ENCODE data around the gene PLPPR5.
A peak's percentile ranks its signal among the peaks of the same experiment; 100 is the strongest.
"Not testable (repeated sequence)": the region's sequence is repeated elsewhere in the genome, so short reads cannot be mapped to it uniquely, and the experiment has no call there.

PLPPR5 gene

DNA sequence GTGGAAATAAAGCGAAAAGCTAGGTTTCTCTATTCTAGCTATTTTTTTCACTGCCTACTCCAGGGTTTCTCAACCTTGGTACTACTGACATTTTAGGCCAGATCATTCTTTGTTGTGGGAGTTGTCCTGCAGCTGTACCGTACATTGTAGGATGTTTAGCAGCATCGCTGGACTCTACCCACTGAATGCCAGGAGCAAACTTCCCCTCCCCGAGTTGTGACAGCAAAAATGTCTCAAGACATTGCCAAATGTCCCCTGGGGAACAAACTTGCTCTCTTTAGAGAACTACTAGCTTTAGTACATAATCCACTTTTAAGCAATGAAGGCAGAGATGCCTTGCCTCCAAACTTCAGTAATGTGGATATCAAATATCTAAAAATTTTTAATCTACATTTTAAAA lies 122.8 kb downstream of the PLPPR5 start:
- Mint-ChIP-seq H3K27me3 (peaks cover 15 to 18% of the 10 kb centered on the region in 2 donors), H3K9me3 (peaks cover 0 to 6% of the 10 kb centered on the region in 2 donors), H3K4me1 (no peaks in the 10 kb centered on the region), H3K27ac (no peak overlapping the region), H3K36me3 (peaks cover 0 to 1% of the 10 kb centered on the region in 2 donors), H3K4me3 (no peak overlapping the region)
- ATAC-seq (replicated peaks): no peak
- no peak for DNase-seq

DNA sequence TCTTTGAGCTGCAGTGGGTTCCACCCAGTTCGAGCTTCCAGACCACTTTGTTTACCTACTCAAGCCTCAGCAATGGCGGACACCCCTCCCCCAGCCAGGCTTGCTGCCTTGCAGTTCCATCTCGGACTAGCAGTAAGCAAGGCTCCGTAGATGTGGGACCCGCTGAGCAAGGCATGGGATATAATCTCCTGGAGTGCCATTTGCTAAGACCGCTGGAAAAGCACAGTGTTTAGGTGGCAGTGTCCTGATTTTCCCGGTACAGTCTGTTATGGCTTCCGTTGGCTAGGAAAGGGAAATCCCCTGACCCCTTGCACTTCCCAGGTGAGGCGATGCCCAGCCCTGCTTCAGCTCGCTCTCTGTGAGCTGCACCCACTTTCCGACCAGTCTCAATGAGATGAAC lies 123.4 kb downstream of the PLPPR5 start:
- H3K4me3 Mint-ChIP-seq; ATAC-seq (replicated peaks); H3K9me3 Mint-ChIP-seq; H3K4me1 Mint-ChIP-seq; H3K36me3 Mint-ChIP-seq; DNase-seq; H3K27ac Mint-ChIP-seq: not testable (repeated sequence)
- peaks cover 15 to 18% of the 10 kb centered on the region in 2 donors for H3K27me3 Mint-ChIP-seq

DNA sequence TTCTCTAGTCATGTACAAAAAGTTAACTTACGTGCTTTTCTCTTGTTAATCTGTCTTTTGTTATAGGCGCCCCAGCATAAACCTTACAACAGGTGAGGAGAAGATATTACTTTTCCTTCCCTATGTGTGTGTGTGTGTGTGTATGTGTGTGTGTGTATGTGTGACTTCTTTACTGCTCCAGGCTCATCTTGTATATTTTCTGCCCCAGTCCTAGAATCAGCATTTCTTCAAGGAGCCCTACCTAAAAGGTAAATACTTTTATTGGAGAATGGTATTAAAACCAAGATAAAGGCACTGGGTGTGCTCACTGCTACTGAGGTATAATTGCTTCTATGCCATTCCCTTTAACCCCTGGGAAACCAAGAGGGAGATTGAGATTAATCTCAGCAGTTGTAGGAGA lies 129.8 kb downstream of the PLPPR5 start:
- peaks cover 6 to 12% of the 10 kb centered on the region in 2 donors for H3K27me3 Mint-ChIP-seq
- H3K9me3 Mint-ChIP-seq: peaks cover 10 to 22% of the 10 kb centered on the region in 2 donors
- no peak overlapping the region for H3K4me3 Mint-ChIP-seq
- no peak overlapping the region for H3K27ac Mint-ChIP-seq
- no peak for DNase-seq
- H3K4me1 Mint-ChIP-seq: peaks cover 17 to 28% of the 10 kb centered on the region in 2 donors
- ATAC-seq (replicated peaks): no peak
- peaks cover 12 to 14% of the 10 kb centered on the region in 2 donors for H3K36me3 Mint-ChIP-seq

DNA sequence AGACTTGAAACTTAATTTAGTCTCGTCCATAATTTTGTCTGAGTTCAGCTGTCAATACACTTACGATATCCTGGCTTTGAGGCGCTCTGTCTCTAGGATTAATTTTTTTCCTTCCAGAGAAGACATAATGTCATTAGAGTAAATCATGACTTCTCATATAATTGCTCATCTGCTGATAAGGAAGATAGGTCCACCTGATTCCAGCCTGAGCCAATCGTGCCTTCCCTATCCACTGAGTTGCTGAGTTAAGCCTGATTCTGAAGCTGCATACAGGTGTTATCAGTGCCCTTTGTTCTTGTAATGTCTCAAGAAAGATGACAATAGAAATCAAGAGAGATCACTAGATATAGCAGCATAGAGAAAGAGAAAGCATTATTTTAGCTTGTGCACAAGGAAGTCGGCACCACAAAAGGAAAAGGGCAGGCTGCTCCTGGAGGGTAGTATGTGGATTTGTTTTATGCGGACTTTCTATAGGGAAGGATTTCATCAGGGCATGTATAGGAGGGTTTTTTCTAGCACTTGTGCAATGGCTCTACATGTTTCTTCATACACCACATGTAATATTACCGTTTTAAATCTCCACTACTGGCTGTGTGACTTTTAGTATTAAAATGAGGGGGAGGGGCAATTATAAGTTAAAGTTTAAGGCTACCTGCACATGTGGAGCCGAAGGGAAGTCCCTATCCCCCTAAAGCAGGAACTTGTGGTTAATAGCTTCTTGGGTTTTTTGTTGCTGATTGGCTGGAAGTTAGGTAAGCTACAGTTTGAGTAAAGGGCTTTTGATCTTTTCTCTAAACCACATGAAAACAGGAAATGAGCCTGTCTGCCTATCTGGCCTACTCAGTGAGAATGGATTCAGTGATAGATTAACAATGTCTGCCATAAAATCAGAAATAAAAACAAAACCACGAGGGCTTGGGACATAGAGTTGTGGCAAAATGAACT lies 133.4 kb downstream of the PLPPR5 start:
- peaks cover 13 to 21% of the 10 kb centered on the region in 2 donors for H3K36me3 Mint-ChIP-seq
- peak overlapping the region; percentile 92 for H3K27ac Mint-ChIP-seq
- peak; percentile 56 for DNase-seq
- H3K4me1 Mint-ChIP-seq: peaks cover 17 to 28% of the 10 kb centered on the region in 2 donors
- ATAC-seq (replicated peaks): peak; percentile 97 to 98
- H3K27me3 Mint-ChIP-seq: no peaks in the 10 kb centered on the region
- H3K4me3 Mint-ChIP-seq: peak overlapping the region; percentile 50 to 71
- H3K9me3 Mint-ChIP-seq: peaks cover 16 to 28% of the 10 kb centered on the region in 2 donors

DNA sequence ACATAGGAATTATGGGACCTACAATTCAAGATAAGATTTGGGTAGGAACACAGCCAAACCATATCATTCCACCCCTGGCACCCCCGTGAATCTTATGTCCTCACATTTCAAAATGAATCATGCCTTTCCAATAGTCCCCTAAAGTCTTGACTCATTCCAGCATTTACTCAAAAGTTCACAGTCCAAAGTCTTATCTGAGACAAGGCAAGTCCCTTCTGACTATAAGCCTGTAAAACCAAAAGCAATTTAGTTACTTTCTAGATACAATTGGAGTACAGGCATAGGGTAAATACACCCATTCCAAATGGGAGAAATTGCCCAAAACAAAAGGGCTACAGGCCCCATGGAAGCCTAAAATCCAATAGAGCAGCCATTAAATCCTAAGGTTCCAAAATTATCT lies 138.9 kb downstream of the PLPPR5 start:
- ATAC-seq (replicated peaks) (no peak), DNase-seq (no peak)
- no peak overlapping the region for H3K27ac Mint-ChIP-seq
- H3K27me3 Mint-ChIP-seq: peaks cover 10 to 12% of the 10 kb centered on the region in 2 donors
- no peak overlapping the region for H3K4me3 Mint-ChIP-seq
- peaks cover 2 to 5% of the 10 kb centered on the region in 2 donors for H3K4me1 Mint-ChIP-seq
- H3K9me3 Mint-ChIP-seq: peaks cover 6 to 18% of the 10 kb centered on the region in 2 donors
- H3K36me3 Mint-ChIP-seq: peaks cover 3 to 7% of the 10 kb centered on the region in 2 donors

DNA sequence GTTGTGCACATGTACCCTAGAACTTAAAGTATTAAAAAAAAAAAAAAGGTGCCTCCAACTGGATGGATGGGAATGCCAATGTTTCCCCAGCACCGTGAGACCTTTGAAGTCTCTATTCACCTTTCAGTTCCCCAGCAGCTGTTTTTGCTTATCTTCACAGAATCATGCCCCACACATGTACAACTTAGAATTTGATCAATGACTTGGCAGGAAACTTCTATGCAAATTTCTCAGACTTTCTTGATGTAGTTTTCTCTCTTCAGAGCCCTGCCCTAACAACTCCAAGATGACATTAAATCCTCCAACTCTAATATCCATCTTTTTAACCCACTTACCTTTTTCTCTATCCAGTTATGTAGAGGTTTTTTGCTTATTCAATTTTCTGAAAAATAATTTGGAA lies 144.3 kb downstream of the PLPPR5 start:
- ATAC-seq (replicated peaks) (no peak), DNase-seq (no peak)
- H3K27me3 Mint-ChIP-seq: peaks cover 5 to 8% of the 10 kb centered on the region in 2 donors
- H3K4me3 Mint-ChIP-seq: no peak overlapping the region
- no peak overlapping the region for H3K27ac Mint-ChIP-seq
- no peaks in the 10 kb centered on the region for H3K36me3 Mint-ChIP-seq
- peaks cover 0 to 1% of the 10 kb centered on the region in 2 donors for H3K9me3 Mint-ChIP-seq
- no peaks in the 10 kb centered on the region for H3K4me1 Mint-ChIP-seq

DNA sequence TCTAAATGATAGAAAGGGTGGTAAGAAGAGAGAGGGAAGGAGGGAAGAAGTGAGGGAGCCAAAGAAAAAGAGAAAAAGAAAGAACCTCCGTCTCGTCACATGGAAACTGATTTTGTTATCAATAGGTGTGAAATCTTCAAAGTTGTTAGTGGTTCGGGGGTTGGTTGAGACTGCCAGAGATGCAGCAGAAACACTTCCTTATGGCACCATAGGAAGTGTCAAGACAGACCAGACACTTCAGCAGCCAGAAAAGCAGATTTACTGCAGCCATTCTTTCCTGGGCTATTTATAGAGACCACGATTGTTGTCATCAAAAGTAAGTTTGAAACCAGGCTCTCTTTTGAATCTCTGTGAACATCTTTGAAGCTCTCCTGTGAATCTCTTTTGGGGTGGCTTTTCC lies 150.5 kb downstream of the PLPPR5 start:
- H3K4me3 Mint-ChIP-seq: no peak overlapping the region
- no peak overlapping the region for H3K27ac Mint-ChIP-seq
- H3K36me3 Mint-ChIP-seq: no peaks in the 10 kb centered on the region
- H3K27me3 Mint-ChIP-seq: peaks cover 8 to 17% of the 10 kb centered on the region in 2 donors
- ATAC-seq (replicated peaks): no peak
- no peak for DNase-seq
- no peaks in the 10 kb centered on the region for H3K4me1 Mint-ChIP-seq
- no peaks in the 10 kb centered on the region for H3K9me3 Mint-ChIP-seq

DNA sequence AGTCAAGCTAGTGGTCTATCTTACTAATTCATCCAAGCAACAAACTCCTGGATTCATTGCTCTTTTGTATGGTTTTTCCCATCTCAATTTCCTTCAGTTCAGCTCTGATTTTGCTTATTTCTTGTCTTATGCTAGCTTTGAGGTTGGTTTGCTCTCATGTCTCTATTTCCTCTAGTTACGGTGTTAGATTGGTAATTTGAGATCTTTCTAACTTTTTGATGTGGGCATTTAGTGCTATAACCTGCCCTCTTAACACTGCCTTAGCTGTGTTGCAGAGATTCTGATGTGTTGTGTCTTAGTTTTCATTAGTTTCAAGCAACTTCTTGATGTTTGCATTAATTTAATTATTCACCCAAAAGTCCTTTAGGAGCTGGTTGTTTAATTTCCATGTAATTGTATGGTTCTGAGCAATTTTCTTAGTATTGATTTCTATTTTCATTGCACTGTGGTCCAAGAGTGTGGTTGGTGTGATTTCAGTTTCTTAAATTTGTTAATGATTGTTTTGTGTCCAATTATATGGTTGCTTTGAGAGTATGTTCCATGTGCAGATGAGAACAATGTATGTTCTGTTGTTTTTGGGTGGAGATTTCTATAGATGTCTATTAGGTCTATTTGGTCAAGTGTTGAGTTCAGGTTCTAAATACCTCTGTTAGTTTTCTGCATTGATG lies 154.6 kb downstream of the PLPPR5 start:
- Mint-ChIP-seq H3K27me3 (peaks cover 8 to 17% of the 10 kb centered on the region in 2 donors), H3K36me3 (no peaks in the 10 kb centered on the region), H3K4me1 (no peaks in the 10 kb centered on the region), H3K27ac (no peak overlapping the region), H3K9me3 (peaks cover 0 to 2% of the 10 kb centered on the region in 2 donors), H3K4me3 (no peak overlapping the region)
- no peak for DNase-seq
- ATAC-seq (replicated peaks): no peak

DNA sequence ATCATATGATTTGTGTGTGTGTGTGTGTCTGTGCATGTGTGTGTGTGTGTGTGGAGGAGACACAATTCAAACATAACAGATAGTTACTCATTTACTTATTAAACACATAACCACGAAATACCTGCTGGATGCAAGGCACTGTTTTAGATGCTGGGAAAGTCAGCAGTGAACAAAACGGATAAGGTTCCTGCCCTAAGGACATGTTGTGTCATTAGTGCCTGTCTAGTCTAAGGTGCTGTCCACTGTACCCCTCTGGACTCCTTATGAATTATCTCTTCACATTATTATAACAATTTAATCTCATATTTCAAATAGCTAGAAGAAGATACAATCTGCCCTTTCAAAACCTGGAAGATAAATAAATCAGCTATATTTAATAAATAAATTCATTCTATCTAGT lies 162.4 kb downstream of the PLPPR5 start:
- H3K4me3 Mint-ChIP-seq: no peak overlapping the region
- H3K27me3 Mint-ChIP-seq: no peaks in the 10 kb centered on the region
- no peaks in the 10 kb centered on the region for H3K36me3 Mint-ChIP-seq
- no peak for ATAC-seq (replicated peaks)
- no peak for DNase-seq
- no peaks in the 10 kb centered on the region for H3K9me3 Mint-ChIP-seq
- H3K27ac Mint-ChIP-seq: no peak overlapping the region
- no peaks in the 10 kb centered on the region for H3K4me1 Mint-ChIP-seq

All from stimulated activated naive B cell treated with anti-CD40 and anti-IgM and Interleukin-4, amounts not matched to agents 10 μg/mL and 1 μg/mL and 100 μg/mL, for 72 hours (primary cell).